ENCODE measurements around the gene SERPINI1. TPM values are rescaled to one million over a fixed set of nuclear protein-coding genes. Genes with fewer than 3 reads are reported as not detected.

Gene SERPINI1
- total and polyA plus RNA-seq, 2 of the 8 experiments (the other 6 are each of a cell fraction or from before 2014, with no cell fraction given), result 5.3 to 9.9 TPM

GRCh38 chr3:167749728-167750127, 14.2 kb downstream of the SERPINI1 start:
- Histone ChIP-seq H3K18ac (ENCODE audit: extremely low read depth, low read length) (no peak overlapping the region), H2AFZ (ENCODE audit: low read length) (no peak overlapping the region), H3K9ac (replicated peaks in 1 of 4; ENCODE audit: extremely low read depth in 1 of 4, low read depth in 3 of 4, low read length in 3 of 4) (no peak overlapping the region), H2BK5ac (ENCODE audit: low read depth, low read length) (no peak overlapping the region), H4K5ac (ENCODE audit: insufficient read length, low read depth, low read length) (no peak overlapping the region), H2BK20ac (ENCODE audit: low read length) (no peak overlapping the region), H3K79me1 (ENCODE audit: low read depth, low read length) (no peaks in the 10 kb centered on the region), H2BK12ac (ENCODE audit: low read depth, low read length) (no peak overlapping the region), H3K9me3 (ENCODE audit: insufficient read depth in 2 of 2, low read depth in 1 of 2, low read length in 1 of 2) (no peaks in the 10 kb centered on the region), H3K4me2 (ENCODE audit: insufficient read depth in 1 of 2, low read depth in 2 of 2, low read length in 2 of 2) (no peak overlapping the region), H3K4me1 (replicated peaks in 1 of 4; ENCODE audit: control insufficient read depth in 3 of 4, insufficient read depth in 4 of 4, low read length in 3 of 4) (no peaks in the 10 kb centered on the region), H3K27me3 (replicated peaks in 1 of 4; ENCODE audit: control insufficient read depth in 3 of 4, extremely low read depth in 1 of 4, insufficient read depth in 3 of 4, low read length in 3 of 4) (no peaks in the 10 kb centered on the region), H4K20me1 (replicated peaks in 1 of 2; ENCODE audit: control insufficient read depth in 1 of 2, insufficient read depth in 2 of 2, low read length in 2 of 2) (no peaks in the 10 kb centered on the region), H3K4me3 (ENCODE audit: extremely low read depth in 1 of 4, insufficient read depth in 2 of 4, low read depth in 3 of 4, low read length in 4 of 4) (no peak overlapping the region), H4K91ac (replicated peaks; ENCODE audit: insufficient read length, low read length) (no peak overlapping the region), H2AK5ac (ENCODE audit: low read depth, low read length) (no peak overlapping the region), H3K79me2 (ENCODE audit: control insufficient read depth in 1 of 2, insufficient read depth in 2 of 2, low read length in 2 of 2) (no peaks in the 10 kb centered on the region), H2BK120ac (replicated peaks; ENCODE audit: low read depth, low read length) (no peak overlapping the region), H3K56ac (replicated peaks; ENCODE audit: insufficient read length, low read depth, low read length) (no peak overlapping the region), H3K4ac (replicated peaks; ENCODE audit: insufficient read length, low read depth, low read length) (no peak overlapping the region), H3K27ac (ENCODE audit: low read depth, low read length) (no peak overlapping the region), H2BK15ac (ENCODE audit: low read length) (no peak overlapping the region), H3K23ac (ENCODE audit: insufficient read length) (no peak overlapping the region), H3K36me3 (ENCODE audit: control insufficient read depth in 2 of 4, insufficient read depth in 4 of 4, low read length in 3 of 4) (no peaks in the 10 kb centered on the region), H3K14ac (ENCODE audit: insufficient read length) (no peak overlapping the region), H3K23me2 (ENCODE audit: low read depth, low read length) (no peaks in the 10 kb centered on the region), H4K8ac (ENCODE audit: extremely low read depth, insufficient read depth, low read length) (no peak overlapping the region)
- FAIRE-seq (no peak), DNase-seq (ENCODE audit: low read depth in 1 of 2, low spot score in 2 of 2) (no peak)
- WGBS, 2 experiments (ENCODE audit: extremely low coverage in 1 of 2, insufficient coverage in 1 of 2, insufficient read length in 1 of 2, insufficient replicate concordance in 2 of 2, low coverage in 1 of 2, low lambda C conversion rate in 2 of 2, missing lambda C conversion rate in 1 of 2), result 79% methylated on average over 2 of the region's 2 CpGs; no CpG with 5 or more reads in 1 of the 2 experiments
- ChIA-PET POLR2A (ENCODE audit: partially characterized antibody) (no interaction called here), CTCF (ENCODE audit: partially characterized antibody) (interaction anchor here (2.0 kb wide), 1 partner anchor 9 kb away, joined by 11 read pairs; no protein-coding TSS in a partner anchor)
- no peak for TF ChIP-seq RNF2 (IDR thresholded peaks at IDR 0.05; ENCODE audit: borderline replicate concordance, low read depth, low read length, missing control alignments, poor library complexity, severe bottlenecking)
- TF ChIP-seq CTCF (IDR thresholded peaks at IDR 0.05; ENCODE audit: control extremely low read depth in 1 of 3, insufficient read depth in 1 of 3, low read depth in 1 of 3, low read length in 3 of 3), result no peak
- TF ChIP-seq SAP30 (IDR thresholded peaks at IDR 0.05; ENCODE audit: insufficient read depth, insufficient replicate concordance, low read length), result no peak
- no peak for TF ChIP-seq POLR2A (IDR thresholded peaks at IDR 0.05; ENCODE audit: control extremely low read depth in 1 of 2, low read depth in 2 of 2, low read length in 2 of 2)
- no peak for TF ChIP-seq TCF12 (IDR thresholded peaks at IDR 0.05; ENCODE audit: low read depth, low read length)
- TF ChIP-seq TAF7 (optimal IDR thresholded peaks at IDR 0.05; ENCODE audit: borderline replicate concordance, low read depth, low read length), result no peak
- TF ChIP-seq CBX8 (IDR thresholded peaks at IDR 0.05; ENCODE audit: borderline replicate concordance, low read depth, low read length), result no peak
- no peak for TF ChIP-seq EP300 (IDR thresholded peaks at IDR 0.05; ENCODE audit: borderline replicate concordance in 1 of 2, low read depth in 2 of 2, low read length in 2 of 2)
- TF ChIP-seq JUN (IDR thresholded peaks at IDR 0.05; ENCODE audit: low read depth, low read length), result no peak
- TF ChIP-seq PHF8 (conservative IDR thresholded peaks at IDR 0.05; ENCODE audit: low read depth, low read length), result no peak
- no peak for TF ChIP-seq MAFK (IDR thresholded peaks at IDR 0.05; ENCODE audit: low read depth, low read length)

Measured in H1 (cell line).